ENCODE results near the gene RNF182.
"Not testable (repeated sequence)": the region's sequence is repeated elsewhere in the genome, so short reads cannot be mapped to it uniquely, and the experiment has no call there.

The RNF182 gene

GRCh38 chr6:13972602-13973001, 47.9 kb downstream of the RNF182 start:
- DNase-seq = not testable (repeated sequence)

GRCh38 chr6:13973422-13973821, 48.7 kb downstream of the RNF182 start:
- DNase-seq = not testable (repeated sequence)

GRCh38 chr6:13978102-13978640, 53.4 kb downstream of the RNF182 start:
- DNase-seq = no peak

- DNase-seq = peak; percentile 62
Observed at GRCh38 chr6:13978787-13979186, 54.0 kb downstream of the RNF182 start.

- DNase-seq = peak; percentile 89
Observed at GRCh38 chr6:13979284-13980171, 54.8 kb downstream of the RNF182 start.

- peak; percentile 71 for DNase-seq
Observed at GRCh38 chr6:13980534-13980933, 55.8 kb downstream of the RNF182 start.

GRCh38 chr6:13985663-13986325, 61.0 kb downstream of the RNF182 start:
- peak; percentile 86 for DNase-seq

GRCh38 chr6:13986700-13987399, 62.1 kb downstream of the RNF182 start:
- DNase-seq = no peak

GRCh38 chr6:13987400-13987865, 62.7 kb downstream of the RNF182 start:
- DNase-seq = peak; percentile 54

- DNase-seq = no peak
Observed at GRCh38 chr6:13988049-13988738, 63.4 kb downstream of the RNF182 start.

- no peak for DNase-seq
Observed at GRCh38 chr6:13988908-13989307, 64.2 kb downstream of the RNF182 start.

GRCh38 chr6:13989496-13990144, 64.9 kb downstream of the RNF182 start:
- DNase-seq = no peak

- no peak for DNase-seq
Observed at GRCh38 chr6:13990796-13991195, 66.0 kb downstream of the RNF182 start.

GRCh38 chr6:13991393-13991792, 66.6 kb downstream of the RNF182 start:
- DNase-seq = no peak

- peak; percentile 75 for DNase-seq
Observed at GRCh38 chr6:13992417-13993055, 67.8 kb downstream of the RNF182 start.

GRCh38 chr6:13993416-13993815, 68.7 kb downstream of the RNF182 start:
- no peak for DNase-seq

GRCh38 chr6:13998356-13998755, 73.6 kb downstream of the RNF182 start:
- DNase-seq = no peak

- DNase-seq = no peak
Observed at GRCh38 chr6:14000901-14001300, 76.1 kb downstream of the RNF182 start.

GRCh38 chr6:14001329-14002012, 76.7 kb downstream of the RNF182 start:
- DNase-seq = no peak

- no peak for DNase-seq
Observed at GRCh38 chr6:14002176-14002947, 77.6 kb downstream of the RNF182 start.
